GM23338 (cell line): ENCODE data around the gene COX20. TPM values are rescaled to one million over a fixed set of nuclear protein-coding genes. Genes with fewer than 3 reads are reported as not detected.
A peak's percentile ranks its signal among the peaks of the same experiment; 100 is the strongest.

ENCODE experiments used
- ATAC-seq: fragments of 200-7000 bp; cut with Tn5 transposase; 3 replicates; pipeline ENCODE4 v1.9.1; 2020
- DNase-seq: peaks from one replicate; pipeline ENCODE4 v3.0.0-alpha.2; 2015; ENCODE audit warnings: low spot score
- H2AFZ ChIP-seq: fragments of 200-600 bp; sonication (generic); 2 replicates; pipeline ENCODE4 v1.8.0; 2016; ENCODE audit warnings: antibody characterized with exemption, mild to moderate bottlenecking, moderate library complexity
- H3F3A ChIP-seq: fragments of 200-600 bp; sonication (generic); replicated peaks from 2 replicates; pipeline ENCODE4 v1.8.0; 2017; ENCODE audit warnings: antibody characterized with exemption, mixed run types, low read depth
- H3K27ac ChIP-seq: fragments of 200-600 bp; sonication (generic); 2 replicates; pipeline ENCODE4 v1.6.1; 2016; ENCODE audit warnings: low read depth
- H3K27me3 ChIP-seq: fragments of 200-600 bp; sonication (generic); 2 replicates; pipeline ENCODE4 v1.8.0; 2016; ENCODE audit warnings: mild to moderate bottlenecking, mixed run types, moderate library complexity; ENCODE audit not compliant: insufficient read depth
- H3K36me3 ChIP-seq: fragments of 200-600 bp; sonication (generic); 2 replicates; pipeline ENCODE4 v1.8.0; 2016; ENCODE audit warnings: mild to moderate bottlenecking; ENCODE audit not compliant: insufficient read depth
- H3K4me1 ChIP-seq: fragments of 200-600 bp; sonication (generic); 2 replicates; pipeline ENCODE4 v1.8.0; 2016; ENCODE audit warnings: mild to moderate bottlenecking, moderate library complexity; ENCODE audit not compliant: insufficient read depth
- H3K4me2 ChIP-seq: fragments of 200-600 bp; sonication (generic); 2 replicates; pipeline ENCODE4 v1.7.1; 2017; ENCODE audit warnings: mixed run types
- H3K4me3 ChIP-seq: fragments of 200-600 bp; sonication (generic); 2 replicates; pipeline ENCODE4 v1.6.1; 2016; ENCODE audit warnings: mixed run types
- H3K79me2 ChIP-seq: fragments of 200-600 bp; sonication (generic); replicated peaks from 2 replicates; pipeline ENCODE4 v1.8.0; 2017; ENCODE audit warnings: mild to moderate bottlenecking; ENCODE audit not compliant: insufficient read depth
- H3K9me2 ChIP-seq: fragments of 200-600 bp; sonication (generic); 2 replicates; pipeline ENCODE4 v1.8.0; 2017; ENCODE audit not compliant: insufficient read depth
- H4K20me1 ChIP-seq: fragments of 200-600 bp; sonication (generic); replicated peaks from 2 replicates; pipeline ENCODE4 v1.8.0; 2017; ENCODE audit warnings: mild to moderate bottlenecking; ENCODE audit not compliant: insufficient read depth
- H3K27ac Mint-ChIP-seq: 2 replicates; pipeline ENCODE4 v1.8.0; 2020; ENCODE audit warnings: inconsistent platforms, mild to moderate bottlenecking, moderate library complexity, mixed read lengths
- H3K27me3 Mint-ChIP-seq: 3 replicates; pipeline ENCODE4 v1.8.0; 2022; ENCODE audit warnings: low read depth, mild to moderate bottlenecking, moderate library complexity, mixed read lengths, inconsistent platforms; ENCODE audit not compliant: insufficient read depth, poor library complexity
- H3K36me3 Mint-ChIP-seq: 3 replicates; pipeline ENCODE4 v1.8.0; 2021; ENCODE audit warnings: low read depth, mild to moderate bottlenecking, inconsistent platforms, moderate library complexity, mixed read lengths
- H3K4me1 Mint-ChIP-seq: 3 replicates; pipeline ENCODE4 v1.8.0; 2020; ENCODE audit warnings: mild to moderate bottlenecking, inconsistent platforms, mixed read lengths
- H3K4me3 Mint-ChIP-seq: 3 replicates; pipeline ENCODE4 v1.8.0; 2021; ENCODE audit warnings: moderate library complexity, mild to moderate bottlenecking, inconsistent platforms, mixed read lengths
- H3K9me3 Mint-ChIP-seq: 3 replicates; pipeline ENCODE4 v1.8.0; 2020; ENCODE audit warnings: moderate library complexity, mild to moderate bottlenecking, inconsistent platforms, mixed read lengths
- CREB1 ChIP-seq: fragments of 250-450 bp; sonication (Bioruptor Pico); IDR thresholded peaks from 2 replicates; pipeline ENCODE4 v1.5.0; 2020; ENCODE audit warnings: low read depth, mild to moderate bottlenecking, moderate library complexity
- NANOG ChIP-seq: IDR thresholded peaks from 2 replicates; pipeline ENCODE4 v1.6.1; 2016; ENCODE audit warnings: antibody characterized with exemption, borderline replicate concordance
- POLR2AphosphoS5 ChIP-seq: IDR thresholded peaks from 2 replicates; pipeline ENCODE4 v1.6.1; 2016; ENCODE audit warnings: antibody characterized with exemption, low read depth
- STAT1 ChIP-seq: IDR thresholded peaks from one replicate; pipeline ENCODE4 v1.6.1; 2016; ENCODE audit warnings: antibody characterized with exemption; ENCODE audit not compliant: unreplicated experiment
- polyA plus RNA-seq: library from polyadenylated mRNA; unstranded; fragments of >200 nt; fragmentation: Nextera tagmentation; extraction: Ambion mirVana; gene quantifications from 2 replicates; pipeline ENCODE4 v1.2.1, GENCODE V29; 2016
- total RNA-seq: library from RNA; depleted of rRNA; stranded (reverse); fragments of >200 nt; shearing (Covaris generic); gene quantifications from 2 replicates; pipeline ENCODE4 v1.2.3, GENCODE V29; 2014
- TF ChIP-seq, protein P1 (sequence below), 2 experiments: fragments of 200-600 bp in 1 of 2; sonication (generic) in 1 of 2; conservative IDR thresholded peaks; 2 replicates each; pipeline versions ENCODE4 v1.5.1 to v1.6.1; 2016 to 2017; ENCODE audit warnings: antibody characterized with exemption in 2 of 2, low read depth in 2 of 2, mild to moderate bottlenecking in 2 of 2, moderate library complexity in 1 of 2
- TF ChIP-seq, protein P2 (sequence below): fragments of 250-450 bp; sonication (Bioruptor Pico); IDR thresholded peaks from 2 replicates; pipeline ENCODE4 v1.5.0; 2020; ENCODE audit warnings: mild to moderate bottlenecking, moderate library complexity
- TF ChIP-seq, protein P3 (sequence below): IDR thresholded peaks from one replicate; pipeline ENCODE4 v1.6.1; 2018; ENCODE audit warnings: antibody characterized with exemption; ENCODE audit not compliant: unreplicated experiment

COX20 gene
- total and polyA plus RNA-seq, 2 experiments from 2014 or later: 19.3 to 175 TPM

DNA sequence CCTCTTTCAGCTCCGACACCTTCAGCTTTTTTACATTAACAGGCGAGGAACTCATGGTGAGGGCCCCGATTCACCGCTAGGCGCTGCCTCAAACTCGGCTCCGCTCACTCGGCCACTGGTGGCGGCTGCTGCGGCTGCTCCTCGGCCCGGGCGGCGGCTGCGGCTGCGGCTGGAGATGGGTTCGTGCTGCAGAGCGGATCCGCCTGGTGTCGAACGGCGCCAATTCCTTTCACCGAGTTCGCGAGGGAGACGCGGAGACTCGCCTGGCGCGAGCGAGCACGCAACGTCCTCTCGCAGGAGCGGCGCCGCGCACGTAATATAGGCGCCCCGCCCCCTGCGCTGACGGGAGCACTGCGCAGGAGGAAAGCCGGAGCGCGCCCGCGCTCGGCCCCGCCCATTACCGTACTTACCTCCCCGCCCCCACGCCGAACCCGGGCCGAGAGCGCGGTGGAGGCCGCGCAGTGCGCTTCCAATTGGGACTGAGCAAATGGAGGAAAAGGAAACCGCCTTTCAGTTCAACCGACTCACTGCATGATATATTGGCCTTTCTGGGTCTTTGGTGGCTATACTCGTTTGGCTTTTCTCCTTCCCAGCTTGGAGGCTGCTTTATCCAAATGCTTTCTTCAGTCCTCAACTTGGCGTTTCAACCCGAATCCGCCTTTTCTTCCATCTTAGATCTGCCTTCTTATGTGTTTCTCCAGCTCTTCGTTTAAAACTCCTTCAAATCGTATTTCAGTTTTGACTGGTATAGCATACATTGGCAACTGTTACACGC, 29.0 kb downstream of the COX20 start, which contains the start of gene HNRNPU:
HNRNPU (minus strand) TSS at position 291 of the 775 bp plus-strand sequence; CDS start at position 55, 236 bp downstream.
- Histone ChIP-seq H2AFZ (peak within 1 kb of the TSS; percentile 70; the same call in 1 of the 2 replicates), H3K4me2 (peak within 1 kb of the TSS; percentile 89), H3K27me3 (no peaks in the 10 kb centered on the region), H3K79me2 (peaks cover 61% of the 10 kb centered on the region), H4K20me1 (peaks cover 33% of the 10 kb centered on the region), H3K9me2 (no peaks in the 10 kb centered on the region), H3K4me1 (peaks cover 13% of the 10 kb centered on the region; the same call in 1 of the 2 replicates), H3F3A (peaks cover 7% of the 10 kb centered on the region; the same call in 1 of the 2 replicates), H3K36me3 (peaks cover 14% of the 10 kb centered on the region), H3K27ac (peak within 1 kb of the TSS; percentile 100), H3K4me3 (peak within 1 kb of the TSS; percentile 92)
- ATAC-seq: peak; percentile 83
- peak within 1 kb of the TSS; percentile 91 for H3K4me3 Mint-ChIP-seq
- peaks cover 28% of the 10 kb centered on the region for H3K4me1 Mint-ChIP-seq
- H3K27ac Mint-ChIP-seq: peak within 1 kb of the TSS; percentile 98
- TF ChIP-seq CREB1 (peak; percentile 78), POLR2AphosphoS5 (peak; percentile 98), STAT1 (no peak), NANOG (no peak)
- TF ChIP-seq, protein P1, sequence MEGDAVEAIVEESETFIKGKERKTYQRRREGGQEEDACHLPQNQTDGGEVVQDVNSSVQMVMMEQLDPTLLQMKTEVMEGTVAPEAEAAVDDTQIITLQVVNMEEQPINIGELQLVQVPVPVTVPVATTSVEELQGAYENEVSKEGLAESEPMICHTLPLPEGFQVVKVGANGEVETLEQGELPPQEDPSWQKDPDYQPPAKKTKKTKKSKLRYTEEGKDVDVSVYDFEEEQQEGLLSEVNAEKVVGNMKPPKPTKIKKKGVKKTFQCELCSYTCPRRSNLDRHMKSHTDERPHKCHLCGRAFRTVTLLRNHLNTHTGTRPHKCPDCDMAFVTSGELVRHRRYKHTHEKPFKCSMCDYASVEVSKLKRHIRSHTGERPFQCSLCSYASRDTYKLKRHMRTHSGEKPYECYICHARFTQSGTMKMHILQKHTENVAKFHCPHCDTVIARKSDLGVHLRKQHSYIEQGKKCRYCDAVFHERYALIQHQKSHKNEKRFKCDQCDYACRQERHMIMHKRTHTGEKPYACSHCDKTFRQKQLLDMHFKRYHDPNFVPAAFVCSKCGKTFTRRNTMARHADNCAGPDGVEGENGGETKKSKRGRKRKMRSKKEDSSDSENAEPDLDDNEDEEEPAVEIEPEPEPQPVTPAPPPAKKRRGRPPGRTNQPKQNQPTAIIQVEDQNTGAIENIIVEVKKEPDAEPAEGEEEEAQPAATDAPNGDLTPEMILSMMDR (conservative IDR thresholded peaks at IDR 0.05; ENCODE audit: low read depth in 2 of 2): peak in 1 of 2 experiments; percentile 33; a peak in 1 of 4 replicates
- TF ChIP-seq, protein P2, sequence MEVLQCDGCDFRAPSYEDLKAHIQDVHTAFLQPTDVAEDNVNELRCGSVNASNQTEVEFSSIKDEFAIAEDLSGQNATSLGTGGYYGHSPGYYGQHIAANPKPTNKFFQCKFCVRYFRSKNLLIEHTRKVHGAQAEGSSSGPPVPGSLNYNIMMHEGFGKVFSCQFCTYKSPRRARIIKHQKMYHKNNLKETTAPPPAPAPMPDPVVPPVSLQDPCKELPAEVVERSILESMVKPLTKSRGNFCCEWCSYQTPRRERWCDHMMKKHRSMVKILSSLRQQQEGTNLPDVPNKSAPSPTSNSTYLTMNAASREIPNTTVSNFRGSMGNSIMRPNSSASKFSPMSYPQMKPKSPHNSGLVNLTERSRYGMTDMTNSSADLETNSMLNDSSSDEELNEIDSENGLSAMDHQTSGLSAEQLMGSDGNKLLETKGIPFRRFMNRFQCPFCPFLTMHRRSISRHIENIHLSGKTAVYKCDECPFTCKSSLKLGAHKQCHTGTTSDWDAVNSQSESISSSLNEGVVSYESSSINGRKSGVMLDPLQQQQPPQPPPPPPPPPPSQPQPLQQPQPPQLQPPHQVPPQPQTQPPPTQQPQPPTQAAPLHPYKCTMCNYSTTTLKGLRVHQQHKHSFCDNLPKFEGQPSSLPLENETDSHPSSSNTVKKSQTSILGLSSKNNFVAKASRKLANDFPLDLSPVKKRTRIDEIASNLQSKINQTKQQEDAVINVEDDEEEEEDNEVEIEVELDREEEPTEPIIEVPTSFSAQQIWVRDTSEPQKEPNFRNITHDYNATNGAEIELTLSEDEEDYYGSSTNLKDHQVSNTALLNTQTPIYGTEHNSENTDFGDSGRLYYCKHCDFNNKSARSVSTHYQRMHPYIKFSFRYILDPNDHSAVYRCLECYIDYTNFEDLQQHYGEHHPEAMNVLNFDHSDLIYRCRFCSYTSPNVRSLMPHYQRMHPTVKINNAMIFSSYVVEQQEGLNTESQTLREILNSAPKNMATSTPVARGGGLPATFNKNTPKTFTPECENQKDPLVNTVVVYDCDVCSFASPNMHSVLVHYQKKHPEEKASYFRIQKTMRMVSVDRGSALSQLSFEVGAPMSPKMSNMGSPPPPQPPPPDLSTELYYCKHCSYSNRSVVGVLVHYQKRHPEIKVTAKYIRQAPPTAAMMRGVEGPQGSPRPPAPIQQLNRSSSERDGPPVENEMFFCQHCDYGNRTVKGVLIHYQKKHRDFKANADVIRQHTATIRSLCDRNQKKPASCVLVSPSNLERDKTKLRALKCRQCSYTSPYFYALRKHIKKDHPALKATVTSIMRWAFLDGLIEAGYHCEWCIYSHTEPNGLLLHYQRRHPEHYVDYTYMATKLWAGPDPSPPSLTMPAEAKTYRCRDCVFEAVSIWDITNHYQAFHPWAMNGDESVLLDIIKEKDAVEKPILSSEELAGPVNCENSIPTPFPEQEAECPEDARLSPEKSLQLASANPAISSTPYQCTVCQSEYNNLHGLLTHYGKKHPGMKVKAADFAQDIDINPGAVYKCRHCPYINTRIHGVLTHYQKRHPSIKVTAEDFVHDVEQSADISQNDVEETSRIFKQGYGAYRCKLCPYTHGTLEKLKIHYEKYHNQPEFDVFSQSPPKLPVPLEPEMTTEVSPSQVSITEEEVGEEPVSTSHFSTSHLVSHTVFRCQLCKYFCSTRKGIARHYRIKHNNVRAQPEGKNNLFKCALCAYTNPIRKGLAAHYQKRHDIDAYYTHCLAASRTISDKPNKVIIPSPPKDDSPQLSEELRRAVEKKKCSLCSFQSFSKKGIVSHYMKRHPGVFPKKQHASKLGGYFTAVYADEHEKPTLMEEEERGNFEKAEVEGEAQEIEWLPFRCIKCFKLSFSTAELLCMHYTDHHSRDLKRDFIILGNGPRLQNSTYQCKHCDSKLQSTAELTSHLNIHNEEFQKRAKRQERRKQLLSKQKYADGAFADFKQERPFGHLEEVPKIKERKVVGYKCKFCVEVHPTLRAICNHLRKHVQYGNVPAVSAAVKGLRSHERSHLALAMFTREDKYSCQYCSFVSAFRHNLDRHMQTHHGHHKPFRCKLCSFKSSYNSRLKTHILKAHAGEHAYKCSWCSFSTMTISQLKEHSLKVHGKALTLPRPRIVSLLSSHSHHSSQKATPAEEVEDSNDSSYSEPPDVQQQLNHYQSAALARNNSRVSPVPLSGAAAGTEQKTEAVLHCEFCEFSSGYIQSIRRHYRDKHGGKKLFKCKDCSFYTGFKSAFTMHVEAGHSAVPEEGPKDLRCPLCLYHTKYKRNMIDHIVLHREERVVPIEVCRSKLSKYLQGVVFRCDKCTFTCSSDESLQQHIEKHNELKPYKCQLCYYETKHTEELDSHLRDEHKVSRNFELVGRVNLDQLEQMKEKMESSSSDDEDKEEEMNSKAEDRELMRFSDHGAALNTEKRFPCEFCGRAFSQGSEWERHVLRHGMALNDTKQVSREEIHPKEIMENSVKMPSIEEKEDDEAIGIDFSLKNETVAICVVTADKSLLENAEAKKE (CRISPR knock-in tag): no peak
- TF ChIP-seq, protein P3, sequence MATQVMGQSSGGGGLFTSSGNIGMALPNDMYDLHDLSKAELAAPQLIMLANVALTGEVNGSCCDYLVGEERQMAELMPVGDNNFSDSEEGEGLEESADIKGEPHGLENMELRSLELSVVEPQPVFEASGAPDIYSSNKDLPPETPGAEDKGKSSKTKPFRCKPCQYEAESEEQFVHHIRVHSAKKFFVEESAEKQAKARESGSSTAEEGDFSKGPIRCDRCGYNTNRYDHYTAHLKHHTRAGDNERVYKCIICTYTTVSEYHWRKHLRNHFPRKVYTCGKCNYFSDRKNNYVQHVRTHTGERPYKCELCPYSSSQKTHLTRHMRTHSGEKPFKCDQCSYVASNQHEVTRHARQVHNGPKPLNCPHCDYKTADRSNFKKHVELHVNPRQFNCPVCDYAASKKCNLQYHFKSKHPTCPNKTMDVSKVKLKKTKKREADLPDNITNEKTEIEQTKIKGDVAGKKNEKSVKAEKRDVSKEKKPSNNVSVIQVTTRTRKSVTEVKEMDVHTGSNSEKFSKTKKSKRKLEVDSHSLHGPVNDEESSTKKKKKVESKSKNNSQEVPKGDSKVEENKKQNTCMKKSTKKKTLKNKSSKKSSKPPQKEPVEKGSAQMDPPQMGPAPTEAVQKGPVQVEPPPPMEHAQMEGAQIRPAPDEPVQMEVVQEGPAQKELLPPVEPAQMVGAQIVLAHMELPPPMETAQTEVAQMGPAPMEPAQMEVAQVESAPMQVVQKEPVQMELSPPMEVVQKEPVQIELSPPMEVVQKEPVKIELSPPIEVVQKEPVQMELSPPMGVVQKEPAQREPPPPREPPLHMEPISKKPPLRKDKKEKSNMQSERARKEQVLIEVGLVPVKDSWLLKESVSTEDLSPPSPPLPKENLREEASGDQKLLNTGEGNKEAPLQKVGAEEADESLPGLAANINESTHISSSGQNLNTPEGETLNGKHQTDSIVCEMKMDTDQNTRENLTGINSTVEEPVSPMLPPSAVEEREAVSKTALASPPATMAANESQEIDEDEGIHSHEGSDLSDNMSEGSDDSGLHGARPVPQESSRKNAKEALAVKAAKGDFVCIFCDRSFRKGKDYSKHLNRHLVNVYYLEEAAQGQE: peak; percentile 39
- H3K9me3 Mint-ChIP-seq: peaks cover 4% of the 10 kb centered on the region; the same call in 1 of the 3 replicates
- H3K36me3 Mint-ChIP-seq: peaks cover 45% of the 10 kb centered on the region
- peaks cover 18% of the 10 kb centered on the region for H3K27me3 Mint-ChIP-seq
- peak; percentile 99 for DNase-seq
